Measurements from ENCODE around the gene TPST2.
"Not testable (repeated sequence)": the region's sequence is repeated elsewhere in the genome, so short reads cannot be mapped to it uniquely, and the experiment has no call there.

TPST2 gene

GRCh38 chr22:26620197-26620596, 30.3 kb upstream of the TPST2 start:
- WGBS (ENCODE audit: insufficient coverage, insufficient read length), result no CpG with 5 or more reads among the region's 2 CpGs
- no peak for DNase-seq (ENCODE audit: low read depth, low spot score)
- no peak overlapping the region for H3K4me3 ChIP-seq (ENCODE audit: low read length)
- no peak overlapping the region for H3K27ac ChIP-seq (ENCODE audit: low read length)
- no peaks in the 10 kb centered on the region; the same call in 1 of the 2 replicates for H3K27me3 ChIP-seq (ENCODE audit: control insufficient read depth, insufficient read depth, low read length)
- no peaks in the 10 kb centered on the region for H3K36me3 ChIP-seq (ENCODE audit: control insufficient read depth, insufficient read depth, low read length)
- no peaks in the 10 kb centered on the region for H3K9me3 ChIP-seq (ENCODE audit: control insufficient read depth, insufficient read depth, low read length)
- H3K4me1 ChIP-seq (ENCODE audit: control insufficient read depth, insufficient read depth, low read length), result peaks cover 10% of the 10 kb centered on the region

DNA sequence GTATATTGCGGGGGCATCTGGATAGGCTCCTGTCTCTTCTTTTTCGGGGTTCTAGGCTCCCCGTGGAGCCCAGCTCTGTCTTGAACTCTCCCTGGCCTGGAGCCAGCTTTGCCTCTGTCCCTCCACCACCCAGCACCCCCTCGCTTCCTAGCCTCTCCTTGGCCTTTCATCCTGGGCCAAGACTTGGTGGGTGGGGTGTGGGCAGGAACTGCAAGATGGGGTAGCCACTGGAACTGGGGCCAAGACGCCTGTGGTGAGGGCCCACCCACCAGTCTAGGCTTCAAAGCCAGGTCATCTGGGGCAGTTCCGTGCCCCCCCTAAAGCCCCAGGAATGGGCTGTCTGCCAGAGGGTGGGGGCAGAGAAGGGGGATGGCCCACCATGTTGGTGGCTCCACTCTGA, 29.6 kb upstream of the TPST2 start:
- no peaks in the 10 kb centered on the region for H3K9me3 ChIP-seq (ENCODE audit: control insufficient read depth, insufficient read depth, low read length)
- DNase-seq (ENCODE audit: low read depth, low spot score), result no peak
- peaks cover 2% of the 10 kb centered on the region; the same call in 1 of the 2 replicates for H3K27me3 ChIP-seq (ENCODE audit: control insufficient read depth, insufficient read depth, low read length)
- WGBS (ENCODE audit: insufficient coverage, insufficient read length), result no CpG with 5 or more reads among the region's 6 CpGs
- peaks cover 12% of the 10 kb centered on the region for H3K4me1 ChIP-seq (ENCODE audit: control insufficient read depth, insufficient read depth, low read length)
- H3K4me3 ChIP-seq (ENCODE audit: low read length), result no peak overlapping the region
- H3K36me3 ChIP-seq (ENCODE audit: control insufficient read depth, insufficient read depth, low read length), result no peaks in the 10 kb centered on the region
- no peak overlapping the region for H3K27ac ChIP-seq (ENCODE audit: low read length)

GRCh38 chr22:26618455-26618854, 28.5 kb upstream of the TPST2 start:
- Histone ChIP-seq H3K36me3 (ENCODE audit: control insufficient read depth, insufficient read depth, low read length) (no peaks in the 10 kb centered on the region), H3K4me1 (ENCODE audit: control insufficient read depth, insufficient read depth, low read length) (peaks cover 12% of the 10 kb centered on the region), H3K4me3 (ENCODE audit: low read length) (no peak overlapping the region), H3K27ac (ENCODE audit: low read length) (no peak overlapping the region), H3K9me3 (ENCODE audit: control insufficient read depth, insufficient read depth, low read length) (no peaks in the 10 kb centered on the region), H3K27me3 (ENCODE audit: control insufficient read depth, insufficient read depth, low read length) (peaks cover 2% of the 10 kb centered on the region; the same call in 1 of the 2 replicates)
- no CpG with 5 or more reads among the region's 8 CpGs for WGBS (ENCODE audit: insufficient coverage, insufficient read length)
- no peak for DNase-seq (ENCODE audit: low read depth, low spot score)

GRCh38 chr22:26617271-26618199, 27.6 kb upstream of the TPST2 start, which contains the start of gene CRYBB1:
CRYBB1 (minus strand) TSS chr22:26618027; CDS start chr22:26616319, 1,708 bp downstream.
- Histone ChIP-seq H3K27ac (ENCODE audit: low read length) (no peak within 1 kb of the TSS), H3K4me1 (ENCODE audit: control insufficient read depth, insufficient read depth, low read length) (peaks cover 18% of the 10 kb centered on the region), H3K9me3 (ENCODE audit: control insufficient read depth, insufficient read depth, low read length) (no peaks in the 10 kb centered on the region), H3K4me3 (ENCODE audit: low read length) (no peak within 1 kb of the TSS), H3K36me3 (ENCODE audit: control insufficient read depth, insufficient read depth, low read length) (no peaks in the 10 kb centered on the region), H3K27me3 (ENCODE audit: control insufficient read depth, insufficient read depth, low read length) (peaks cover 9% of the 10 kb centered on the region)
- no CpG with 5 or more reads among the region's 7 CpGs for WGBS (ENCODE audit: insufficient coverage, insufficient read length)
- no peak for DNase-seq (ENCODE audit: low read depth, low spot score)

GRCh38 chr22:26616650-26617049, 26.7 kb upstream of the TPST2 start:
- no CpG with 5 or more reads among the region's 2 CpGs for WGBS (ENCODE audit: insufficient coverage, insufficient read length)
- no peak for DNase-seq (ENCODE audit: low read depth, low spot score)
- peaks cover 20% of the 10 kb centered on the region for H3K4me1 ChIP-seq (ENCODE audit: control insufficient read depth, insufficient read depth, low read length)
- H3K36me3 ChIP-seq (ENCODE audit: control insufficient read depth, insufficient read depth, low read length), result no peaks in the 10 kb centered on the region
- H3K9me3 ChIP-seq (ENCODE audit: control insufficient read depth, insufficient read depth, low read length), result no peaks in the 10 kb centered on the region
- H3K27ac ChIP-seq (ENCODE audit: low read length), result no peak overlapping the region
- no peak overlapping the region for H3K4me3 ChIP-seq (ENCODE audit: low read length)
- H3K27me3 ChIP-seq (ENCODE audit: control insufficient read depth, insufficient read depth, low read length), result peaks cover 10% of the 10 kb centered on the region

- Histone ChIP-seq H3K27me3 (ENCODE audit: control insufficient read depth, insufficient read depth, low read length) (peaks cover 10% of the 10 kb centered on the region), H3K4me3 (ENCODE audit: low read length) (no peak overlapping the region), H3K27ac (ENCODE audit: low read length) (no peak overlapping the region), H3K9me3 (ENCODE audit: control insufficient read depth, insufficient read depth, low read length) (no peaks in the 10 kb centered on the region), H3K4me1 (ENCODE audit: control insufficient read depth, insufficient read depth, low read length) (peaks cover 20% of the 10 kb centered on the region), H3K36me3 (ENCODE audit: control insufficient read depth, insufficient read depth, low read length) (no peaks in the 10 kb centered on the region)
- 100% methylated on average over 1 of the region's 11 CpGs for WGBS (ENCODE audit: insufficient coverage, insufficient read length)
- no peak for DNase-seq (ENCODE audit: low read depth, low spot score)
These were observed 26.0 kb upstream of the TPST2 start for GRCh38 chr22:26615830-26616435.

DNA sequence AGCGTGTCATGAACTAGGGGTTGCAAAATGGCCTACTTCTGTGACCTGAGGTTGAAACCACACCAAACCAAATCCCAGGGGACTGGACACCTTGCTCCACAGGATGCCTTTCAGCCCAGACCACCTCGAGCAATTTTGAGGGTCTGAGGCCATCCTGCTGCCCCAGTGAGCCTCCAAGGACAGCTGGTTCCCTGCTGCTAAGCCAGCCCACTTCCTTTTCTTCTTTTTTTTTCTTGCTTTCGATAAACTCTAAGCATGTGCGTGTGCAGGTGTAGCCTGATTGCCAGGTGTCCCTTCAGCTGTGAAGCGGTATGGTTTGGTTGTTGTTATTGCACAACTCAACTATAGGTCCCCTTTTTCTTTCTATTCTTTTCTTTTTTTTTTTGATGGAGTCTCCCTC, 25.2 kb upstream of the TPST2 start:
- Histone ChIP-seq H3K4me1 (ENCODE audit: control insufficient read depth, insufficient read depth, low read length) (peaks cover 20% of the 10 kb centered on the region), H3K27me3 (ENCODE audit: control insufficient read depth, insufficient read depth, low read length) (peaks cover 10% of the 10 kb centered on the region), H3K36me3 (ENCODE audit: control insufficient read depth, insufficient read depth, low read length) (no peaks in the 10 kb centered on the region), H3K4me3 (ENCODE audit: low read length) (no peak overlapping the region), H3K27ac (ENCODE audit: low read length) (no peak overlapping the region), H3K9me3 (ENCODE audit: control insufficient read depth, insufficient read depth, low read length) (no peaks in the 10 kb centered on the region)
- WGBS (ENCODE audit: insufficient coverage, insufficient read length), result no CpG with 5 or more reads among the region's 5 CpGs
- DNase-seq (ENCODE audit: low read depth, low spot score), result no peak

DNA sequence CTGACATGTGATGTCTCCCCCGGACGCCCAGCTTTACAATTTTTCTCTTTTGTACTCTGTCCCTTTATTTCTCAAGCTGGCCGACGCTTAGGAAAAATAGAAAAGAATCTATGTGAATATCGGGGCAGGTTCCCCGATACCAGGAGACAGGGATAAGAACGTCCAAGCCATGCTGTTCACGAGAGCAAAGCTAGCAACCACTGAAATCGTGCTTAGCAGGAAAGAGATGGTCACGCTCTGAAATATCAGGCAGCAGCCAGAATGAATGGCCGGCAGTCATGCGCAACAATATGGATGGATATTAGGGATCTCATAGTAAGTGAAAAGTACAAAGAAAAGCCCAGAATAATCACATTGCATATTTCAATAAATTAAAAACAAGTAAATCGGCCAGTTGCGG, 24.4 kb upstream of the TPST2 start:
- H3K4me1 ChIP-seq (ENCODE audit: control insufficient read depth, insufficient read depth, low read length), result peaks cover 20% of the 10 kb centered on the region
- H3K9me3 ChIP-seq (ENCODE audit: control insufficient read depth, insufficient read depth, low read length), result no peaks in the 10 kb centered on the region
- peaks cover 10% of the 10 kb centered on the region for H3K27me3 ChIP-seq (ENCODE audit: control insufficient read depth, insufficient read depth, low read length)
- no peak overlapping the region for H3K27ac ChIP-seq (ENCODE audit: low read length)
- no peak overlapping the region for H3K4me3 ChIP-seq (ENCODE audit: low read length)
- DNase-seq (ENCODE audit: low read depth, low spot score), result no peak
- H3K36me3 ChIP-seq (ENCODE audit: control insufficient read depth, insufficient read depth, low read length), result no peaks in the 10 kb centered on the region
- no CpG with 5 or more reads among the region's 14 CpGs for WGBS (ENCODE audit: insufficient coverage, insufficient read length)

GRCh38 chr22:26613753-26614152, 23.8 kb upstream of the TPST2 start:
- DNase-seq (ENCODE audit: low read depth, low spot score), result not testable (repeated sequence)
- WGBS (ENCODE audit: insufficient coverage, insufficient read length), result no CpG with 5 or more reads among the region's 10 CpGs

GRCh38 chr22:26612652-26613051, 22.7 kb upstream of the TPST2 start:
- Histone ChIP-seq H3K4me1 (ENCODE audit: control insufficient read depth, insufficient read depth, low read length) (peaks cover 17% of the 10 kb centered on the region), H3K9me3 (ENCODE audit: control insufficient read depth, insufficient read depth, low read length) (no peaks in the 10 kb centered on the region), H3K4me3 (ENCODE audit: low read length) (no peak overlapping the region), H3K27me3 (ENCODE audit: control insufficient read depth, insufficient read depth, low read length) (peaks cover 10% of the 10 kb centered on the region), H3K36me3 (ENCODE audit: control insufficient read depth, insufficient read depth, low read length) (no peaks in the 10 kb centered on the region), H3K27ac (ENCODE audit: low read length) (no peak overlapping the region)
- WGBS (ENCODE audit: insufficient coverage, insufficient read length), result no CpG with 5 or more reads among the region's 4 CpGs
- no peak for DNase-seq (ENCODE audit: low read depth, low spot score)

More at GRCh38 chr22:26613753-26614152, 23.8 kb upstream of the TPST2 start:
- H3K27ac ChIP-seq (ENCODE audit: low read length); H3K27me3 ChIP-seq (ENCODE audit: control insufficient read depth, insufficient read depth, low read length); H3K9me3 ChIP-seq (ENCODE audit: control insufficient read depth, insufficient read depth, low read length); H3K36me3 ChIP-seq (ENCODE audit: control insufficient read depth, insufficient read depth, low read length); H3K4me3 ChIP-seq (ENCODE audit: low read length): not testable (repeated sequence)
- H3K4me1 ChIP-seq (ENCODE audit: control insufficient read depth, insufficient read depth, low read length), result peaks cover 20% of the 10 kb centered on the region
